ENCODE measurements around the gene OXLD1. TPM values are rescaled to one million over a fixed set of nuclear protein-coding genes. Genes with fewer than 3 reads are reported as not detected.

Gene OXLD1
- total RNA-seq, 1 donor from 2014 or later, result 28.1 TPM

- no peak for DNase-seq (ENCODE audit: extremely low spot score, unreplicated experiment)
Observed at GRCh38 chr17:81652906-81653771, 13.3 kb downstream of the OXLD1 start.

GRCh38 chr17:81651692-81652091 lies 14.7 kb downstream of the OXLD1 start:
- H3K4me3 Mint-ChIP-seq, result peak overlapping the region; percentile 60
- H3K27me3 Mint-ChIP-seq, result peaks cover 6% of the 10 kb centered on the region
- no peak for TF ChIP-seq CTCF (conservative IDR thresholded peaks at IDR 0.05)
- no peak for DNase-seq (ENCODE audit: extremely low spot score, unreplicated experiment)
- no peak overlapping the region for H3K27ac Mint-ChIP-seq
- H3K4me1 Mint-ChIP-seq (ENCODE audit: unreplicated experiment), result peaks cover 4% of the 10 kb centered on the region
- no peaks in the 10 kb centered on the region for H3K36me3 Mint-ChIP-seq
- H3K9me3 Mint-ChIP-seq, result no peaks in the 10 kb centered on the region

More at GRCh38 chr17:81652906-81653771, 13.3 kb downstream of the OXLD1 start:
- Mint-ChIP-seq H3K9me3 (no peaks in the 10 kb centered on the region), H3K4me3 (no peak overlapping the region), H3K36me3 (no peaks in the 10 kb centered on the region), H3K4me1 (ENCODE audit: unreplicated experiment) (peaks cover 4% of the 10 kb centered on the region), H3K27ac (no peak overlapping the region), H3K27me3 (no peaks in the 10 kb centered on the region)
- TF ChIP-seq CTCF (conservative IDR thresholded peaks at IDR 0.05), result no peak

- Mint-ChIP-seq H3K36me3 (no peaks in the 10 kb centered on the region), H3K27ac (no peak overlapping the region), H3K4me3 (no peak overlapping the region)
Observed at GRCh38 chr17:81650951-81651350, 15.5 kb downstream of the OXLD1 start.

GRCh38 chr17:81648707-81649085 lies 17.7 kb downstream of the OXLD1 start:
- peaks cover 4% of the 10 kb centered on the region for H3K4me1 Mint-ChIP-seq (ENCODE audit: unreplicated experiment)
- no peak for TF ChIP-seq CTCF (conservative IDR thresholded peaks at IDR 0.05)
- H3K4me3 Mint-ChIP-seq, result no peak overlapping the region
- H3K36me3 Mint-ChIP-seq, result no peaks in the 10 kb centered on the region
- H3K27me3 Mint-ChIP-seq, result peaks cover 6% of the 10 kb centered on the region
- no peak for DNase-seq (ENCODE audit: extremely low spot score, unreplicated experiment)
- no peak overlapping the region for H3K27ac Mint-ChIP-seq
- H3K9me3 Mint-ChIP-seq, result no peaks in the 10 kb centered on the region

More at GRCh38 chr17:81650951-81651350, 15.5 kb downstream of the OXLD1 start:
- TF ChIP-seq CTCF (conservative IDR thresholded peaks at IDR 0.05), result no peak
- no peaks in the 10 kb centered on the region for H3K9me3 Mint-ChIP-seq
- H3K27me3 Mint-ChIP-seq, result peaks cover 6% of the 10 kb centered on the region
- H3K4me1 Mint-ChIP-seq (ENCODE audit: unreplicated experiment), result peaks cover 4% of the 10 kb centered on the region
- no peak for DNase-seq (ENCODE audit: extremely low spot score, unreplicated experiment)

GRCh38 chr17:81648013-81648706 lies 18.2 kb downstream of the OXLD1 start:
- H3K9me3 Mint-ChIP-seq, result no peaks in the 10 kb centered on the region
- H3K36me3 Mint-ChIP-seq, result no peaks in the 10 kb centered on the region
- TF ChIP-seq CTCF (conservative IDR thresholded peaks at IDR 0.05), result no peak
- peaks cover 6% of the 10 kb centered on the region for H3K27me3 Mint-ChIP-seq
- DNase-seq (ENCODE audit: extremely low spot score, unreplicated experiment), result no peak
- peaks cover 4% of the 10 kb centered on the region for H3K4me1 Mint-ChIP-seq (ENCODE audit: unreplicated experiment)
- no peak overlapping the region for H3K4me3 Mint-ChIP-seq
- no peak overlapping the region for H3K27ac Mint-ChIP-seq
